H4 (cell line): ENCODE results near the gene SLC15A5. TPM values are rescaled to one million over a fixed set of nuclear protein-coding genes. Genes with fewer than 3 reads are reported as not detected.

Experiments
- DNase-seq: peaks from one replicate; pipeline ENCODE4 v3.0.0-alpha.2; 2015; ENCODE audit warnings: low spot score
- total RNA-seq: library from RNA; depleted of rRNA; stranded (reverse); fragments of >200 nt; shearing (Covaris generic); gene quantifications from 2 replicates; pipeline ENCODE4 v1.2.3, GENCODE V29; 2014

Gene SLC15A5
- total RNA-seq, 1 experiment from 2014 or later = not detected

DNA sequence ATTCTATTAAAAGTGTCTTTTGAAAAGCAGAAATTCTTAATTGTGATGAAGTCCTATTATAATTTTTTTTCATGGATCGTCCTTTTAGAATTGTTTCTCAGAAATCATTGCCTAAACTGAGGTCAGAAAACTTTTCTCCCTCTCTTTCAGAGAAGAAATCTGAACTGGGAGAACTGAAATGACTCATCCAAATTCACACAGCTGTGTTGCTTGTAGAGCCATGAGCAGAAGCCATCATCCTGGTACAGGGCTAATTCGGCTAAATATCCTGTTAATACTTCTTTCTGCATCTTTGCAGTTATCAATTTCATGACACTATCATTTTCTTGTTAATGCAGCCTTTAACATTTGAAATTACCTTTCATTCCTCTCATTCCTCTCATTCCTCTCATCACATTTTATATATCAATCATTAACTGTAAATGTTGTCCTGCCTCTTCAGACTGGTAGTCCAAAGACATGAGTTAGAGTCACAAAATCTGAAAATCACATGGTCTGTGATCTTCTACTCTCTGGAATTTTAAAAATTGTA, 15.5 kb downstream of the SLC15A5 start:
- no peak for DNase-seq

DNA sequence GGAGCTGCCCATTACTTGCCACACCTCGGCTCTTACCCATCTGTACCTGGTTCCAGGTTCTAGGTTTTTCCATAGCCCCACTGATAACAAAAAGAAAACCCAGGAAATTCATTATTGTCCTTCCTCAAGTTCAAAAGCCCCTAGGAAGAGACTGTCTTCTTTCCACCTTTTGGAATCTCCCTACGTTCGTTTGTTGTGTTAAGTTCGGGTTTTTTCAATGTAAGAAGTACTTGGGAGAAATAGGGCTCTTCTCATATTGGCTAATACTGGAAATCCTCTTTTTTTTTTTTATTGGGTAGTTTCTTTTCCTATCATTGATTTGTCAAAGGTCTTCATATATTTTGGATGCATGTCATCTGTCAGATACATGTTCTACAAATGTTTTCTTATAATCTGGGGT, 17.3 kb downstream of the SLC15A5 start:
- no peak for DNase-seq

DNA sequence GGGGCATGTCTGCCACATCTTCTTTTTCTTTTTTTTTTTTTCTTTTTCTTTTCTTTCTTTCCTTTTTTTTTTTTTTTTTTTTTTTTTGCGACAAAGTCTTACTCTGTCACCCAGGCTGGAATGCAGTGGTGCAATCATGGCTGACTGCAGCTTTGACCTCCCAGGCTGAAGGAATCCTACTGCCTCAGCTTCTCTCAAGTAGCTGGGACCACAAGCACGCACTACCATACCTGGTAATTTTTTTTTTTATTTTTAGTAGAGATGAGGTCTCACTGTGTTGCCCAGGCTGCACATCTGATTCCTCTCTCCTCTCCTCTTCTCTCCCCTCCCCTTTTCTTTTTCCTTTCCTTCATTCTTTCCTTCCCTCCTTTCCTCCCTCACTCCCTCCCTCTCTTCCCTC, 18.5 kb downstream of the SLC15A5 start:
- DNase-seq = no peak

DNA sequence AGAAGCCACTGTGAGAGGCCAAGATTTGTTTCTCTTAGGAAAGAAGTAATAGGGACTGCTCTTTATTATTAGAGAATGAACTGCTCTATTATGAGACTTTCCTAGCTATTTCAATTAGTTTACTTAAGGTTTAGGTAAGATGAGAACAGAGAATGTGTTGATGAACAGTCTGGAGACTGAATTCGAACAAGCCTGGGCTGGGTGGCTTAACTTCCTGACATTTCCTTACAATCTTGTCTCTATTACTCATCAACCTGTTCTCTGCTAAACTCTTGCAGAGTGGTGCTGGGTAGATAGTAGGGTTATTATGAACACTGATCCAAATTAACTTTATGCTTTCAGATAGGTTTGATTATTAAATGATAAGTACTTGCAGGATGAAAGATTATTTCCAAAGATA, 31.2 kb downstream of the SLC15A5 start:
- no peak for DNase-seq

DNA sequence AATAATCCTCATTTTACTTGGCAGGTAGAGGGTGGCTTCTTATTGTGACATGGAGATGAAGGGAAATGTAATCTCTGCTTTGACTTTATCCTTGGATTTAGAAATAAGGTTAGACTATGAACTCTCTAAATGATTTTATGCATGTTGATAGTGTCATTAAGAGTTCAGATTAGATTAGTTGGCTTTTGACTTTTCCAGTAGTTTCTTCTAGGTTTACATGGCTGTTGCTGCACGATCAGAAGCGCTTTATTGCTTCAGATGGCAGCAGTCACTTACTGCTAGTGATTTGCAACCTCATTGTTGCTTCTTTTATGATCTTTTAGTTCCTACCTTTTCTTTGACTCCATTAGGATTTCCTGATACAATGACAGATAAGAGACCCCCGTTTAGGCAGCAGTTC, 32.3 kb downstream of the SLC15A5 start:
- DNase-seq = no peak

DNA sequence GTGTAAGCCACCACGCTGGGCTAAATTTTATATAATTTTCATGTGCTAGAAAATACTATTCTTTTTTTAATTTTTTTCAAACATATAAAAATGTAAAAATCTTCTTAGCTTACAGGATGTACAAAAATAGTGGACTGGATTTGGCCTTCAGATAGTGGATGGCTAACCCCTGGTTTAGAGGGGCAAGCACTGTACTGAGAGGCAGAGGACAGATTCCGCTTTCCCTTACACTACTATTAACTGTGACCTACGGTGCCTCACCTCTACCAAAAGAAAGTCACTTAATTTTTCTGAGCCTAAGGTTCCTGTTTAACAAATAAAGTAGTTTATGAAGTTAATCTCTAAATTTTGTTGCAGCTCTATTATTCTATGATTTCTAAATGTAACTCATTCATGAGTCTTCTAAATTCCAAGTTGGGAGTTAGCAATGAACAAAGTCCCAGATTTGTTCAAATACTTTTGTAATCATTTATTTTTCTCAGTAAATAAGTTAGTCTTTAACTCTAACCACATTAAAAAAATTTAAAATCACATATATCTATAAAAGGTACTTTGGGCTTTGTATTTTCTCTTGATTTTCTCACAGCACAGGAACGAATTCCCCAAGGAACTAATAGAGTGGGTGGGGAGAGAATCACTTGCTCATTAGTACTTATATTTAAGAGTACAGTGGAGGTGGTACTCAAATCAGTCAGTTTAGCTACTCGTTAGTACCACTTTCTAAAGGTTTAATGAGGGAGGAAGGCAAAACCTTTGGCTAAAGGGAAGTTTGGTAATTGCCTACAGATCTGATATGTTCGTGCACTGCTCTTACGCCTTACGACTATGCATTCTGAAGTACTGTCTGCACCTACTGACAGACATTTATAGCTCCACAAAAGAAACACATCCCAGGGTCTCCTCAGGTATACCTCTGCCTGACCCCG, 33.7 kb downstream of the SLC15A5 start:
- DNase-seq = no peak

DNA sequence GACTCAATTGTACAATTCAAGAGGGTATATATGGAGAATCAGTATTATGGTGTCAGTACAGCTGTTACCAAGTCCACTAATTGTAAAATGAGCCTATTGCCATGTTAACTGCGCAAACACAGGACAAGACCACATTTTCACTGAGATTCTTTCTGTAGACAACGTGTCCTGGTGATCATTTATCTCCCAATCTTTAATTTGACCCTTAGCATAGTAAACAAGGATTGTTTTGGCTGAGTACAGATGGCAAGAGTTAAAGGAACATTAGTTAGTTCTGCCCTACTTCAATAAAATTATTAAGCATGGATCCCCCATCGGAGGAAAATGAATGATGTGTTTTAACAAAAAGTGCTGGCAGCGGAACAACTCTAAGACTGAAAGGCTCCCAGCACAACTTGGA, 36.1 kb downstream of the SLC15A5 start:
- DNase-seq = no peak

DNA sequence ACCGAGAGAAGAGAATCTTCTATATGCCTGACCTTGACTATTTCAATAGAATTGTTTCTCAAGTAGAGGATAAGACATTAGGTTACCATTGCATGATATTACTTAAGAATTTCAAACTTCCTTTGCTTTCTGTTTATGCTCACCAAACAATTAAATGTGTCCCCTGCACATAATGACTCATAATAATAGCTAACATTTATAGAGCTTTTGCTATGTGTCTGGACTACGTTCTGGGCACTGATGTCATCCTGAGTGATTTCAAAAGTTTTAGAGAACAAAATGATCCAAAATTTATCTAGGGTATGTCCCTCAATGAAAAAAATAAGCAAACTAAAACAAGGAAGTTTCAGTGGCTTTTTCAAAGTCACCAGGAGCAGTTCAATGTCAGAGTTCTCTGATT, 38.8 kb downstream of the SLC15A5 start:
- no peak for DNase-seq

DNA sequence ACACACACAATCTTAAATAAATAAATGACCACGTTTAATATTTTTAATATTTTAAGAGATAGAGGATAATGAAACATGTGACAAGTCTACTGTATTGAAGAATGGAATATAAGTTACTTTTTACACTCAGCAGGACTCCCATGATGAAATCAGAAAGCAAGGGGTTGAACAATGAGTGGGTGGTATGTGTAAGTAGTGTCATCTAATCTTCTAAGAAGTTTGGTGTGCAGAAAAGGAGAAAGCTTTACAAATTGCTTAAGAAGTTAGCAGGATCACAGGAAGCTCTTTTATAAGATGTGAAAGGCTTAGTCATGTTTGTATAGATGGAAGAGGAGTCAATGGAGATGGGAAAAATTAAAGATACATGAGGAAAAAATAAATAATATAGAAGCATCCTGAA, 47.8 kb downstream of the SLC15A5 start:
- no peak for DNase-seq

DNA sequence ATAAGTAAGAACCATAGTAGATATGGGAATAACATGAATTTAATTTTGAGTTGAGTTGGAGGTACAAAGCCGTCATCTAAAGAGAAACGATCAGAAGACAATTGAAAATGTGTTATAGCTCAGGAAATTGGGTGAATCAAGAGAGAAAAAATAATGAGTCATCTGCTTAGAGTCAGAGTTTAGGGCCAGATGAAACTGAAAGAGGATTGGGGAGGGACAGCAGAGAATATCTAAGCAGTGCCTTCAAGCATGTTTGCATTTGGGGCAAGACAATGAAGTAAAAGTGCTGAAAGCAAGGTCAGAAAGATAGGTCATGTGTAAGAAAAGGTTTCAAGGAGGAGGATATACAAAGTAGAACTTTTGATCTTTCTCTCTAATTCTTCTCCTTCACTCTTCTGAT, 49.4 kb downstream of the SLC15A5 start:
- no peak for DNase-seq

DNA sequence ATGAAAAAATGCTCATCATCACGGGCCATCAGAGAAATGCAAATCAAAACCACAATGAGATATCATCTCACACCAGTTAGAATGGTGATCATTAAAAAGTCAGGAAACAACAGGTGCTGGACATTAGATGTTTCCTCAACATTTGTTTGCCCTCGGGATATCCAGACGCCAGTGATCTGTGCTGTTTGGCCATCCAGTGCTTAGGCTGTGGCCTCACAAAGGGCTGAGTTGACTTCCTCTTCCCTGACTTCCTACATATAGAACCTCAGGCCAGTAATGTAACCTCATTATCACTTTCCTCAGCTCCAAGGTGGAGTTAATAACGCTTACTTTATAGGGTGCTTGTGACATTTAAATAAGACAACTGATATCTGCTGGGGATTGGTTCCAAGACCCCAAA, 51.8 kb downstream of the SLC15A5 start:
- no peak for DNase-seq

DNA sequence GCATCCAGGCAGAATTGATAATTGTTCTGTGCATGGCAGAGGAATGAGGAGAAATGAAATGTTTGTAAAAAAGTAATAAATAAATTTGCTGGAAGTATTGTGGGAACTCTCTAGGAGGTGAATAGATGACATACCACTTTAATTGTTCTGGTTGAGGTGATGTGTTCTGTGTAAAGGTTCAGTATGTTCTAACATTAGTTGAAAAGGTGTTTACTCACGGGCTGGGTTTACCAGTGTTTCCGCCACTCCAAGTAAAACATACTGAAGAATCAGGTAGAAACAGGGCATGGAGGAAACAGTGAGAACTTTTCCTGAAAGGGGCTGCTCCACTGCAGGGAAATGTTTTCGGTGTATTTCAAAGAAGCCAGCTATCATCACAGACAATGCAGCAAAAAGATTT, 53.3 kb downstream of the SLC15A5 start:
- no peak for DNase-seq

DNA sequence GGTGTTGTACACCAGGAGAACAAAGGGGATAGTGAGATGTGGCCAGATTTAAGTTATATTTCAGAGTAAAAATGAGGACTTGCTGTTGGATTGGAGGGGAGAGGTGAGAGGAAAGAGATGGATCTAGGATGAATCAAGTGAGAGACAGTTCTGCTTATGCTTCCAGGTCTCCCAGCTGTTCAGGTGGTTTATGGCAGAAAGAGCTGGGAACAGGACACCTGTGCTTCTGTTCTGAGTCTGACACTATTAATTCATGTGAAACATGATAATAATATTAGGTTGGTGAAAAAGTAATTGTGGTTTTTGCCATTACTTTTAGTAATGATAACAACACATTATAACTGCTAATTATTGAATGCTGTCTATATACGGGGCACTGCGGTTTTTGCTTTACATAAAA, 55.7 kb downstream of the SLC15A5 start:
- DNase-seq = no peak

DNA sequence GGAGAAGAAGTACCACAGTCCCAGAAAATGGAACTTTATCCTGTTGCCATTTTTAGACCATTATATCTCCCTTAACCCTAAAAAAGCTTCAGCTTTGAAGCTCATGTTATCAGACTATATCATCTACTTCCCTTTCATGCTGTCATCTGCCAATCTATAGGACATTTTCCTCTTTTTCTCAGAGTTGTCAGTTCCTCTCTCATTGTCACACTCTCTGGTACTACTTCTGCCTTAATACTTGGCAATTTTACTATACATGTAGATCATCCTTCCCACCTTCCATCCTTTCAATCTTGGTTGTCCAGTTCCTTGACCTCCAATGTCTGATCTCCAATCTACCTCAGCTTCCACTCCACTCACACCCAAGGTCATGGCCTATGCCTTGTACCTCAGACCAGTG, 57.4 kb downstream of the SLC15A5 start:
- DNase-seq = no peak

DNA sequence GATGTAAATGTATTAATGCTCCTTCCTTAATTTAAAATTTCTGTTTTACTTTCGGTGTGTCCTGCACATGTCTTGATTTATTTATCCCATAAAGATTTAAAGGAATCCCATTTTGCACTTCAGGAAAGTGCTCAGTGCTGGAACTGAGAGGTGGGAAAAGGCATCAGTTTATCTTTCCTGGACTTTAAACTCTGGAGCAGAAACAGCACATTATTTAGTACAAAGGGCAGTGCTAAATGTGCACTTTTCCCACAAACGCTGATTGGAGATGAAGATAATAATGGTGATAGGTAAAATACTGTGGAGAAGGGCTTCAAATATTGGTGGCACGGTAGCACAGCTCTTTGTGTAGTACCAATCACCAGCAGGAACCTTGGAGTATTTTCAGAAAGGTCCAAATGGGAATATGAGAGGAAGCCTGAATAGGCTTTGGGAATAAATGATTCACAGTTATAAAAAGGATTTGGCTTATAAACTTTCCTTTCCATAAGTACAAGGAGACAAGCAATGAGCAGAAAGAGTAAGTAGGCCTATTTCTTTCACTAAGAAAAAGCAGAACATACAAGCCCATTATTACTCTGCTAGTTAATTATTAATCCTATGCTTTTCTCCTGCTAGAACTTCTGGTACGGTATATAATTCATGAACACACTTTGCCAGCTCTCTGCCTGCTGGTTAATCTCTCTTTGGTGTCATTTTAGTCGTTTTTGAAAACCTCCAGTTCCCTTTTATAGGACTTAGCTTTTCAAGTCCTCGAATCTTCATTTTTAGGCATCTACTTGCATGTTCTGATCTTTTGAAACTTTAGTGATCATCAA, 58.3 kb downstream of the SLC15A5 start:
- no peak for DNase-seq

DNA sequence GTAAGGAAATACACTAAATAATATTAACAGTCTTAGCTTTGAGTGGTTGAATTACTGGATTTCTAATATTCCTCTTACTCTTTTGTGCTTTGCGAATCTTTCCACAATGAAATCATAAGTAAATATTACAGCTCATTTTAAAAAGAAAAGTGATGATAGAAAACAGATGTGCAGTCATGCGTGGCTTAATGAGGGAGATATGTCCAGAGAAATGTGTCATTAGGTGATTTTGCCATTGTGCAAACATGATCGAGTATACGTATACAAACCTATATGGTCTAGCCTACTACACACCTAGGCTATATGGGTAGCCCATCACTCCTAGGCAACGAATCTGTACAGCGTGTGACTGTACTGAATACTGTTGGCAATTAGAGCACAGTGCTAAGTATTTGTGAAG, 59.3 kb downstream of the SLC15A5 start:
- no peak for DNase-seq

DNA sequence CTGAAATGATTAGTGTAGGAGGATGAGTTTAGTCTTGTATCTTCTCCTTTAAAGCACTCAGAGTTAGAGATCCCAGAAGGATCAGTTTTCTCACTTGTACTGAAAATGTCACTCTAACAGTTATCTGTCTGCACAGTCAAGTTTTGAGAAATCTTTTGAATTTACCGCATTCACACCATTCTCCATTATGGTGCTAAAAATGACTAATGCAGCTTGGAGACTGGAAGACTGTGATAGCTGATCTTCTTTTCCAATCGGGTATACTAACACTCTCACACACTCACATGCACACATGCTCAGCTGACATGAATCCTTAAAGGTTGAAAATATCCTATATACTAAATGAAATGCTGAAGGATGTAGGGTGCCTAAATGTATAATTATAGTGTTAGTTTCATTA, 65.8 kb downstream of the SLC15A5 start:
- DNase-seq = no peak

DNA sequence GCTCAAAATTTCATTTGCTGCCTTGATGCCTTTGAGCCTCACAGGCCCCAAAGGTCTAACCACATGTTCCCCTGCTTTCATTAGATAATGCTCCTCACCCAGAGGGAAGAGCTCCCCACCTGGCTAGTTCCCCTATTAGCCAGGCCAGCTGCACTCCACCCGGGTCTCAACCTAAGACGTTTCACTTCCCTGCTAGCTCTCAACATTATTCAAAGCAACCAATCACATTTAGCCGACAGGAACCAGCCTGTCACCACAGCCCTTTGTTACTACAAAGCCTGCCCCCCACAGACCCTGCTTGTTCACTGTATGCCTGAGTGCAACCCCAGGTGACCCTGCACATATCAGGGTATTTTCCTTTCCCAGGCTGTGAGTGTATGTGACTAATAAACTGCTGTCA, 78.6 kb downstream of the SLC15A5 start:
- DNase-seq = no peak

DNA sequence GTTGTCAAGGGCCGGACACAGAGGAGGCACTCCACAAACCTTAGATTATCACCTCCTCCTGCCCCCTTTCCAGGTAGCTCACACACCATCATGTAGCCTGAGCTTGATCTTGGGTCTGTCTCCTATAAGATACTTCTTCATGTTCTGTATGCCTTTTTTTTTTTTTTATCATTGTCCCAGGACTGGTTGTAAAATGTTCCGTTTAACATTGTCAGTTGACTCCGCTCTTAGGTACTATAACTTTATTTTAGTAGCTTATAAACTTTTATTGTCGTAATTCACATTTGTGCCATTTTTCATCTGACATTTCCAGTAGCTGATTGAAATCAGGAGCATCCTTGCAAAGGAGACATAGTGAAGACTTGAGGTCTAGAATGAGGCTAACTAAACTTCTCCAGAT, 79.9 kb downstream of the SLC15A5 start:
- DNase-seq = no peak

DNA sequence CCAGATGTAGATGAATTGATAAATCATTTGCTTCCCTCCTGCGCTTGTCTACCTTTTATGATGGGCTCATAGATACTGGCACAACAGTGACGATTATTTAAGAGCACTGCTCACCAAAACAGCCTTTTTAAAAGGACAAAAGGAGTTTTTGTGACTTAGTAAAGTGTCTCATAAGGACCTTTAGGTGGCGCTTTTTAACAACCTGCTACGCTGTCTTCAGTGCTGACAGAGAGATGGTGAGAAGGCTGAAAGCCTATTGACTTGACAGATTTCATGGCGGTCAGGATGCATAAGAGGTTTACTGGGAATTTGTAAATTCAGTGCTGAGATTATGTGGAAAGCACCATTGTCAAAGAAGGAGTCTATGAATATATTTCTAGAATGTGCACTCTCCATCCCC, 87.6 kb downstream of the SLC15A5 start:
- DNase-seq = no peak

DNA sequence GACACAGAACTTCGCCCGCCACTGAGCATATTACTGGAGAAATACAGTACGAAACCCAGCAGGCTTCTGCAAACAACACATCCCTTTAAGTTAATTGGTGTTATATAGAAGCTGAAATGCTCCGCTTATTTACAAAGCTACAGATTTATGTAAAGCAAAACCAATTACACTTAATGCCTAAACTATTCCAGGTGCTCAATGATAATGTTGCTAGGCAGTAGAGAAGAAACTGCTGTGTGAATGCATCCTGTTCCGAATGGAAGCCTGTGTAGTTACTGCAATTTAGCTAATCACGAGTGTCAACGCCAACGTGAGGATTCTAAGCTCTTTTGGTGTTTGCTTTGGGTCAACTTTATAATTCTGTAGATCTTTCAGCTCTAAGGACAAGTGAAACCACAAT, 89.8 kb downstream of the SLC15A5 start:
- DNase-seq = no peak

DNA sequence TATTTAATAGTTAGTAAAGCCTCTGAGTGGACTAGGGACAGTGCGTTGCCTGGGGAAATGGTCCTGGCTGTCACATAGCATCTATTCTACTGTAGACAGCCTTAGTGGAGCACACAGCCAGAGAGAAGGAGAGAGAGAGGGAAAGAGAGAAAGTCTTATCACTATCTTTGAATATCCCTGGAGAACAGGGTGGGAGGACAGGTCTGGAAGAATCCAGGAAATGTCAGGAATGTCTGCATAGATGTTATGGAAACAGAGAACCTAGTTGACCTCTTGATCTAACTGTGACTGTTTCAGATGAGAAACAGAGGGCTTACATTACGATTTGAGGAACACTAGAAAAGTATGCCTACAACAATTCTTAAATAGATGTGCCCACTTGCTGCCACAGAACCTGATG, 92.8 kb downstream of the SLC15A5 start:
- no peak for DNase-seq

DNA sequence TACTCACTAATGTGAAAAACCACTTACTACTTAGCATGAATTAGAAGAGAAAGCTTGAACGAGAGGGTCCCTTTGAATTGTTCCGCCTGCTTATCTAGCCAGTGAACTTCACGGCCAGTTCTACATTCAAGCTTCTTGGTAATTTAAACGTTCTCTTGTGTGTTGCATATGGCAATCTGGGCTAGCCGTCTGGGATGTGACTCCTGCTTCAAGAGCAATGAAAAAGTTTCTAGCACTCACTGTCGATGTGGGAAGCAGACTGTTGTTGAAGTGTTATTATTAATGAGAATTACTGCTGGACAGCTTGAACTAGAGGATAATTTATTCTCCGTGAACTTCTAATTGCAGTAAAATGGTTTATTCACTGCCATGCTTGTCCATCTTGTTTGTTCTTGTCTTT, 93.9 kb downstream of the SLC15A5 start:
- no peak for DNase-seq
